Coronary artery (tissue), 2 donors: ENCODE results near the gene MACROD2.

Experiments used
- DNase-seq: peaks from one replicate; pipeline ENCODE4 v3.0.0-alpha.2; 2017; ENCODE audit warnings: low spot score
- H3K27ac ChIP-seq, 2 donors: fragments of 200-600 bp; sonication (generic); one replicate each; pipeline ENCODE4 v1.5.1; 2016 to 2019
- H3K4me3 ChIP-seq: fragments of 200-600 bp; sonication (generic); 2 replicates; pipeline ENCODE4 v1.5.1; 2016; ENCODE audit warnings: mild to moderate bottlenecking, moderate library complexity
- CTCF ChIP-seq: fragments of 200-600 bp; sonication (generic); IDR thresholded peaks from one replicate; pipeline ENCODE4 v1.5.1; 2019; ENCODE audit warnings: antibody characterized with exemption

MACROD2 gene

GRCh38 chr20:14885661-14886060 is 890.3 kb downstream of the MACROD2 start:
- Histone ChIP-seq H3K4me3 (no peak overlapping the region), H3K27ac (no peak overlapping the region)
- no peak for TF ChIP-seq CTCF
- no peak for DNase-seq

- TF ChIP-seq CTCF: no peak
- DNase-seq: no peak
- H3K4me3 ChIP-seq: no peak overlapping the region
- no peak overlapping the region for H3K27ac ChIP-seq
These were observed 892.8 kb downstream of the MACROD2 start for GRCh38 chr20:14888134-14888533.

DNA sequence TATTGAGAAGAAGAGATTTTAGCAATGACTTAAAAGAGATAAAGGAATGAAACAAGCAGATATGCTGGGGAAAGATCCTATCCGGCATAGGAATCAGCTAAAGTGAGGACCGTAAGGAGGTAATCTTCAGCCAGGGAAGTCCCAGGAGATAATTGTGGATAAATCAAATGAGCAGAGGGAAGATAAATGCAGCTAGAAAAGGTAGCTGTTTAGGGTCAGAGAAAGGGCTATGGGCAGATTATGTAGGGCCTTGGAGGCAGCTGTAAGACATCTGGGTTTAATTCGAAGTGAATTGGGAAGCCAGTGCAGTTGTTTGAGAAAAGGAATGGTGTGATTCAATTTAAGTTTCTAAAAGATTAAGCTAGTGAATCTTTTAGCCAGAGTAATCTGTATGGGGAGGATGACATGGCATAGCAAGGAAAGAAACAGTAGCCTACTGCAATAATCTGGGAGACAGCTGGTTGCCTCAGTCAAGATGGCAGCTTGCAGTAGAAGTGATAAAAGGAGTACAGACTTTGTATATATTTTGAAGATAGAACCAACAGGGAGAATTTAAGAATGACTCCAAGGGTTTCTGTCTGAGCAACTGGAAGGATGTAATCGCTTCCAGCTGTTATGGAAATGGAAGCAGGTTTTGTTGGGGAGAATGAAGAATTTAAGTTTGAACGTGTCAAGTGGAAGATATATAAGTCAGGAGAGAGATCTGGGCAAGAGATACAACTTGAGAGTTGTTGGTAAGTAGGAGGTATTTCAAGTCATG is 894.4 kb downstream of the MACROD2 start:
- Histone ChIP-seq H3K4me3 (no peak overlapping the region), H3K27ac (no peak overlapping the region)
- no peak for TF ChIP-seq CTCF
- no peak for DNase-seq

GRCh38 chr20:14890713-14891112 is 895.4 kb downstream of the MACROD2 start:
- Histone ChIP-seq H3K4me3 (no peak overlapping the region), H3K27ac (no peak overlapping the region)
- no peak for TF ChIP-seq CTCF
- no peak for DNase-seq

GRCh38 chr20:14892782-14893181 is 897.5 kb downstream of the MACROD2 start:
- DNase-seq: no peak
- H3K4me3 ChIP-seq: no peak overlapping the region

DNA sequence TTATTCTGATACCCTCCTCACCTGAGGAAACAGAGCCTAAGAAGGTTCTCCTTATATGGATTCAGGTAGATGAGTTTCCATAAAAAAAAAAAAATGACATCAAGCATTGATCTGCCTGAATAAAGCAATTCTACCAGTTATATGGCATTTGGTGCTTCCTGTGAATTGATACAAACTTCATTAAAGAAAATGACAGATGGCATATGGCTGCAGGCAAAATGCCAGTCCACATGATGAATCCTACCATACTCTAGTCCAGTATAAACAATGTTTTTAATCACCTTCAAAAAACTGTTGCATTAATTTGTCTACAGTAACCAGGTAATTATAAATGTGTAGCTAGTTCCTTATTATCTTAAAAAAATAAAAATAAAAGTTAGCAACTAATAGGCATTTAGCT is 901.3 kb downstream of the MACROD2 start:
- H3K4me3 ChIP-seq: no peak overlapping the region
- no peak for TF ChIP-seq CTCF
- H3K27ac ChIP-seq: no peak overlapping the region
- DNase-seq: no peak

More at GRCh38 chr20:14892782-14893181, 897.5 kb downstream of the MACROD2 start:
- H3K27ac ChIP-seq: no peak overlapping the region
- TF ChIP-seq CTCF: no peak

- Histone ChIP-seq H3K4me3 (no peak overlapping the region), H3K27ac (no peak overlapping the region)
- TF ChIP-seq CTCF: no peak
- no peak for DNase-seq
These were observed 902.3 kb downstream of the MACROD2 start for GRCh38 chr20:14897608-14898007.
